Bronchial epithelial cell (primary cell): ENCODE results near the gene GSN. TPM values are rescaled to one million over a fixed set of nuclear protein-coding genes. Genes with fewer than 3 reads are reported as not detected.
A peak's percentile ranks its signal among the peaks of the same experiment; 100 is the strongest.

Experiments
- DNase-seq: peaks from one replicate; pipeline ENCODE4 v3.0.0-alpha.2; 2010; ENCODE audit warnings: low read depth
- FAIRE-seq: peaks from 2 replicates; lab custom pipeline; 2011; peaks lifted over from hg19 to GRCh38; lab: Jason Lieb, UNC
- H3K27me3 ChIP-seq: 2 replicates; pipeline ENCODE4 v1.5.1; 2011; ENCODE audit warnings: low read length; ENCODE audit not compliant: control insufficient read depth, insufficient read depth
- H3K36me3 ChIP-seq: 2 replicates; pipeline ENCODE4 v1.5.1; 2011; ENCODE audit warnings: low read length; ENCODE audit not compliant: control insufficient read depth, insufficient read depth
- H3K4me3 ChIP-seq: 2 replicates; pipeline ENCODE4 v1.5.1; 2011; ENCODE audit warnings: mild to moderate bottlenecking, low read depth, low read length, control low read depth
- CTCF ChIP-seq: IDR thresholded peaks from 2 replicates; pipeline ENCODE4 v1.5.1; 2011; ENCODE audit warnings: mild to moderate bottlenecking, moderate library complexity, low read length, control low read depth, inconsistent platforms; ENCODE audit not compliant: insufficient read depth, severe bottlenecking
- total RNA-seq: library from RNA; depleted of rRNA; stranded (reverse); fragments of >200 nt; gene quantifications from 2 replicates; pipeline ENCODE4 v1.2.1, GENCODE V29; 2014

Gene GSN
- total RNA-seq, 1 donor from 2014 or later = 420 TPM

GRCh38 chr9:121350036-121350435 lies 82.1 kb downstream of the GSN start:
- DNase-seq = no peak
- Histone ChIP-seq H3K36me3 (peaks cover 46% of the 10 kb centered on the region), H3K27me3 (no peaks in the 10 kb centered on the region), H3K4me3 (no peak overlapping the region)
- FAIRE-seq = no peak
- TF ChIP-seq CTCF = no peak

GRCh38 chr9:121350993-121351561 lies 83.1 kb downstream of the GSN start:
- FAIRE-seq (peak; percentile 85), DNase-seq (peak; percentile 84)
- H3K36me3 ChIP-seq = peaks cover 44% of the 10 kb centered on the region
- H3K27me3 ChIP-seq = no peaks in the 10 kb centered on the region
- H3K4me3 ChIP-seq = no peak overlapping the region
- no peak for TF ChIP-seq CTCF

GRCh38 chr9:121353241-121354061 lies 85.5 kb downstream of the GSN start:
- FAIRE-seq (no peak), DNase-seq (no peak)
- Histone ChIP-seq H3K36me3 (peaks cover 31% of the 10 kb centered on the region), H3K4me3 (no peak overlapping the region), H3K27me3 (no peaks in the 10 kb centered on the region)
- no peak for TF ChIP-seq CTCF

- TF ChIP-seq CTCF = no peak
- no peak overlapping the region for H3K4me3 ChIP-seq
- DNase-seq = no peak
- no peak for FAIRE-seq
- no peaks in the 10 kb centered on the region for H3K27me3 ChIP-seq
- H3K36me3 ChIP-seq = peaks cover 32% of the 10 kb centered on the region
These were observed 86.2 kb downstream of the GSN start for GRCh38 chr9:121354141-121354540.

- no peak for DNase-seq
- FAIRE-seq = no peak
- H3K36me3 ChIP-seq = peaks cover 30% of the 10 kb centered on the region
- H3K27me3 ChIP-seq = no peaks in the 10 kb centered on the region
- H3K4me3 ChIP-seq = no peak overlapping the region
- TF ChIP-seq CTCF = no peak
These were observed 86.8 kb downstream of the GSN start for GRCh38 chr9:121354762-121355161.
